H1 (cell line): Measurements from ENCODE around the gene SNTG2.

Experiments
- SP2 ChIP-seq: IDR thresholded peaks from 2 replicates; pipeline ENCODE4 v1.6.1; 2012; ENCODE audit warnings: mild to moderate bottlenecking, low read length, inconsistent platforms
- TF ChIP-seq, protein P1 (sequence below), 3 experiments: IDR thresholded peaks; 1 replicate in 2 of 3; 2 replicates in 1 of 3; pipeline versions ENCODE4 v1.5.1 to v1.6.1; 2011; ENCODE audit warnings: low read length in 3 of 3, mild to moderate bottlenecking in 3 of 3, inconsistent platforms in 2 of 3, low read depth in 1 of 3, moderate library complexity in 1 of 3; ENCODE audit not compliant: insufficient read depth in 1 of 3; ENCODE audit errors: control extremely low read depth in 1 of 3

DNA sequence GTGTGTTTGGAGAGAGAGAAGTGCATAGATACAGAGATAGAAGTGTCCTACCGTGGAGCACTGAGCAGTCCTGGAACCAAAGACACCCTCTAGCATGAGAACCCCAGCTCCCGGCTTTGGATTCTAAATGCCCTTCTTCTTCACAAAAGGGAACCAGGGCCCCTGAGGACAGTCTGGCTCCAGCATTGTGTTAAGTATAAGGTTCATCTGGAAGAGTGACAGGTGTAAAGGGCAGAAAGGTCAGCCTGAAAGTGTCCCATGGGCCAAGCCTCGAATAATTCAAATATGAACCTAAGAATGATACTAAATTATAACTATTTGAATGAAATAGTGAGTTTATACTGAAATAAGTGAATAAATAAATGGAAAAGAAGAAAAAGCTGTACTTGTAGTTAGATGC lies 109.7 kb downstream of the SNTG2 start:
- TF ChIP-seq, protein P1, sequence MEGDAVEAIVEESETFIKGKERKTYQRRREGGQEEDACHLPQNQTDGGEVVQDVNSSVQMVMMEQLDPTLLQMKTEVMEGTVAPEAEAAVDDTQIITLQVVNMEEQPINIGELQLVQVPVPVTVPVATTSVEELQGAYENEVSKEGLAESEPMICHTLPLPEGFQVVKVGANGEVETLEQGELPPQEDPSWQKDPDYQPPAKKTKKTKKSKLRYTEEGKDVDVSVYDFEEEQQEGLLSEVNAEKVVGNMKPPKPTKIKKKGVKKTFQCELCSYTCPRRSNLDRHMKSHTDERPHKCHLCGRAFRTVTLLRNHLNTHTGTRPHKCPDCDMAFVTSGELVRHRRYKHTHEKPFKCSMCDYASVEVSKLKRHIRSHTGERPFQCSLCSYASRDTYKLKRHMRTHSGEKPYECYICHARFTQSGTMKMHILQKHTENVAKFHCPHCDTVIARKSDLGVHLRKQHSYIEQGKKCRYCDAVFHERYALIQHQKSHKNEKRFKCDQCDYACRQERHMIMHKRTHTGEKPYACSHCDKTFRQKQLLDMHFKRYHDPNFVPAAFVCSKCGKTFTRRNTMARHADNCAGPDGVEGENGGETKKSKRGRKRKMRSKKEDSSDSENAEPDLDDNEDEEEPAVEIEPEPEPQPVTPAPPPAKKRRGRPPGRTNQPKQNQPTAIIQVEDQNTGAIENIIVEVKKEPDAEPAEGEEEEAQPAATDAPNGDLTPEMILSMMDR (IDR thresholded peaks at IDR 0.05; ENCODE audit: control extremely low read depth in 1 of 3, insufficient read depth in 1 of 3, low read depth in 1 of 3, low read length in 3 of 3): no peak
- TF ChIP-seq SP2: no peak
